Left hindlimb (tissue), 1 donor: Measurements from ENCODE around the gene NSFL1C.

Source experiments
- DNase-seq: peaks from one replicate; pipeline ENCODE4 v3.0.0-alpha.2; 2018

Gene NSFL1C

DNA sequence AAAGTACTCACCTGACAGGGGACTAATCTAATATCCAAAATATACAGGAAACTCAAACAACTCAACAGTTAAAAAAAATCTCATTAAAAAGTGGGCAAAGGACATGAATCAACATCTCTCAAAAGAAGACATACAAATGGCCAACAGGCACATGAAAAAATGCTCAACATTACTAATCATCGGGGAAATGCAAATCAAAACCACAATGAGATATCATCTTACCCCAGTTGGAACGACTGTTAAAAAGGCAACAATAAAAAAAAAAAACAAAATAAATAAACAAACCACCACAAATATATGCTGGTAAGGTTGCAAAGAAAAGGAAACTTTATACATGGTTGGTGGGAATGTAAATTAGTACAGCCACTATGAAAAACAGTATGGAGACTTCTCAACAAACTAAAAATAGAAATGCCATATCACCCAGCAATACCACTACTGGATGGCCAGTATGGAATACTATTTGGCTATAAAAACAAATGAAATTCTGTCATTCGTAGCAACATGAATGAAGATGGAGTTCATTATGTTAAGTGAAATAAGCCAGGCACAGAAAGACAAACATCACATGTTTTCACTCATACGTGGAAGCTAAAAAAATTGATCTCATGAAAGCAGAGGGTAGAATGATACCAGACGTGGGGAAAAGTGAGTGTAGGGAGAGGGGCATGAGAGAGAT is 17.9 kb upstream of the NSFL1C start:
- no peak for DNase-seq

DNA sequence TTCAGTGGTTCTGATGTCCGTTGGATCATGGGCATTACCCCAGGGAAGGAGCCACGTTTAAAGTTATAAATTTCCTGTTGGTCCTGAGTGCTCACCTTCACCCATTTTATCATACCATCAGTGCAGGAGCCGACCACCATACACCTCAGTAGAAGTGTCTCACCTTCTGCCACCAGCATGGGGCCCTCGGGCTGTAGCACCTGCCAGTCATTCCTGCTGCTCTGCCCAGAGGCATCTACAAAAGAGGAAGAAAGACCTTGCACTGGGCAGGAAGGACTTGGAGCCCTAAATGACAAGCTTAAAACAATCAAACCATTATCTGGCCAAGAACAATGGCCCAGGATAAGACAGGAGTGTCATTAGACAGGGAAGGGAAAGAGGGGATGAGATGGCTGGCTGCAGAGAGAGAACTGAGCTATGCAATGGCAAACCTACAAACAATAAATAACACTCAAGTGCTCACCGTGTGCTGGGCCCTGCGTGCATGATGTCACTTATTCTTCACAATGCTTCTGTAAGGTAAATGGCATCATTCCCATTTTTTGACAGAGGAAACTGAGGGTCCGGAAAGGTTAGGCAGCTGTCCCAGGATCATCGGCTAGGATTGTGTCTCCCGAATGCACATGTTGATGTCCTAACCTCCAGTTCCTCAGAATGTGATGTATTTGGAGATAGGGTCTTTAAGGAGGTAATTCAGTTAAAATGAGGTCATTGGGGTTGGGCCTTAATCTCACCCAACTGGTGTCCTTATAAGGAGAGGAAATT is 13.4 kb upstream of the NSFL1C start:
- no peak for DNase-seq

- no peak for DNase-seq
These were observed 11.9 kb upstream of the NSFL1C start for GRCh38 chr20:1478566-1478965.

DNA sequence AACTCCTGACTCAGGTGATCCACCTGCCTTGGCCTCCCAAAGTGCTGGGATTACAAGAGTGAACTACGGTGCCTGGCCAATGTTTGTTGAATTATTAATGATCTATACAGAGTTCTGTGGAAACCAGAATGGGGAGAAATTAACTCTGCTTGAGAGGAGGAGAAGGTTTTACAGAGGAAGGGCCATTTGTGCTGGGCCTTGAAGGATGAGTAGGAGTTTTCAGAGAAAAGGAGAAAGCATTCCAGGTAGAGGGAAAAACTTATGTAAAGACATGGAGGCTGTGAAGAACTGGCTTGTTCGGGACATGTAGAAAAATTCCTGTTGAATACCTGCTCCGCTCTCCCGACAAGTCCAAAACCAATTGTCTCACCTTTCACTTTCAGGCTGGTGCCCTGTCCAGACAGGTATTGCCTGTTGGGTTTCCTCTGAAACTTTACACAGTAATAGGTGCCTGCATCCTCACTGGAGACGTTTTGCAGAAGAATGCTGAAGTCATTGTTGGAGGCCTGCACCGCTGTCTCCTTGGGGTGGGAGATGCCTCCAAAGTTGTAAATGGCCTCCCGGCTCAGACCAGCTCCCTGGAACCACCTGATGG is 11.3 kb upstream of the NSFL1C start:
- DNase-seq, result no peak

GRCh38 chr20:1474817-1475603 is 8.4 kb upstream of the NSFL1C start:
- DNase-seq, result no peak

GRCh38 chr20:1474325-1474724 is 7.7 kb upstream of the NSFL1C start:
- no peak for DNase-seq

DNA sequence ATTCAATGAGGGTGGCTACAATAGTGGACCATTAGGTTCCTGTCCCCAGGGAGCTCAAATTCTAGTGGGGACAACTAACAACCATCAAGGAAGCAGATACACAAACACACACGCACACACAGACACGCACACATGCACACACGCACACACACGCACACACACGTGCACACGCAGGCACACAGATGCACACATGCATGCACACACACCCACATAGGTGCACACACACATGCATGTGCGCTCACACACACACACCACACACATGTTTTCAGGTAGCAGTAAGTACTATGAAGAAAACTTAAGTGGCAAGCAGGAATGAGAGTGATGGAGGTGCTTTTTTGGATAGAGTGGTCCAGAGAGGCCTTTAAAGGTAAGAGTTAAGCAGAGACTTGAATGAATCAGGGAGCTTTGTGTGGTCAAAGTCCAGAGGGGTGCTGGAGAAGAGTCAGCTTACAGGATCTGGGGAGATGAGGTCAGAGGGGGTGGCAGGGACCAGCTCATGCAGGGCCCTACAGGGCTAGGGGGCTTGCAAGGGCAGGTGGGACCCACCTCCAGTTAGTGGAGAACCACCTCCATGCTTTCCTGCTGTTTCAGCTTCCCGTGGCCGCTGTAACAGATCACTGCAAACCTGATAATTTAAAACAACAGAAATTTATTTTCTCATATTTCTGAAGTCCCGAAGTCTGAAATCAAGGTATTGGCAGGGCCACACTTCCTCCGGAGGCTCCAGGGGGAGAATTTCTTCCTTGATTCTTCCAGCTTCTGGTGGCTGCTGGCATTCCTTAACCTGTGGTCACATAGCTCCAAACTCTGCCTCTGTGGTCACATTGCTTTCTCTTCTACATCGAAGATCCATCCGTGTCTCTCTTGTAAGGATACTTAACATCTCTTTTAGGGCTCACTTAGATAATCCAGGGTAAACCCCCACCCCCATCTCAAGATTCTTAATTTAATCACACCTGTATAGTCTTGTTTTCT is 6.9 kb upstream of the NSFL1C start:
- no peak for DNase-seq

- DNase-seq, result no peak
These were observed 6.1 kb upstream of the NSFL1C start for GRCh38 chr20:1472556-1473245.

DNA sequence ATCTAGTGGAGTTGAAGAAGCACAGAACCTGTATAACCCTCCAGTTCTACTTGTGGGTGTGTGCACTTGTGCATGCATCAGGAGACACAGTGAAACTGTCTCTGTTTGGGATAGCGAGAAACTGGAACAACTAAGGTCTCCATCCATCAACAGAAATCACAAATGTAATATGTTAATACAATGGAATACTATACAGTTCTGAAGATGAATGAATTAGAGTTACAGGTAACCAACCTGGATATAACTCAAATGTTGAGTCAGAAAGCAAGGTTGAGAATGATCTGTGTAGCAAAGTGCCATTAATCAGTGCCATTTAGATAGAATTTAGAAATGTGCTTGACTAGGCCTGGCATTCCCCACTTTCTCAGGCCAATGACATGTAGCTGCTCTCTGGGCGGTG is 4.6 kb upstream of the NSFL1C start:
- no peak for DNase-seq

GRCh38 chr20:1469925-1470571 is 3.4 kb upstream of the NSFL1C start:
- DNase-seq, result peak; percentile 73

- DNase-seq, result no peak
These were observed 2.8 kb upstream of the NSFL1C start for GRCh38 chr20:1469306-1469905.

- no peak for DNase-seq
These were observed 1.5 kb upstream of the NSFL1C start for GRCh38 chr20:1468117-1468624.

DNA sequence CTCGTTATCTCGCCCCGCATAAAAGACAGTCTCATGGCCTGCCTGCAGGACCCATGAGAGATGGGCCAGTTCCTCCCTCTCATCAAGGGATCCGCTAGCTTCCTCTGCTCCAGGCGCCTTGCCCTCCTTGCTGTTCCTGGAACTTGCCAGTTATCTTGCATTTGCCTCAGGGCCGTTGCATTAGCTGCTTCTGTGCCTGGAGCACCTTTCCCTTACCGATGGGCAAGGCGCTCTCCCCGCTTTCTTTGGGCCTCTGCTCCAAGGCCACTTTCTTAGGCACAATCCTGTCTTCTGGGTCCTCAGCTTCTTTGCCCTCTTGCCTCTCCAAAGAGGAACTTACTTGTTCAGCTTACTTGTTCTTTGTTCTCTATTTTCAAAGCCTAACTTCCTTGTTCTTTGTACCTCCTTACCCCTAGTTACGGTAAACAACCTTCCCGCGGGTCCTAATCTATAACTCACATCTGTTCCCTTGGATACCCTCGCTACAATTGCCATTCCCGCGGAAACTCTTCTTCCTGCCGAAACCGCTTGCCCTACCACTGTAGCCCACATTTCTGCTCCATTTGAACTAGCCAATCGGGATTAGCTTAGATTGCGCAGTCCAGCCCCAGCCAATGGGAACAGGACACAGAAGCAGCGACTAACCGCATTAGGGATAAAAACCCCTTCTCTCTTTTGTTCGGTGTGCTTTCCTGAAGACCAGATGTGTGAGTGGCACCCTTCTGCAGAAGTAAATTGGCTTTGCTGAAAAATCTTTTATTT is 887 bp upstream of the NSFL1C start:
- no peak for DNase-seq

DNA sequence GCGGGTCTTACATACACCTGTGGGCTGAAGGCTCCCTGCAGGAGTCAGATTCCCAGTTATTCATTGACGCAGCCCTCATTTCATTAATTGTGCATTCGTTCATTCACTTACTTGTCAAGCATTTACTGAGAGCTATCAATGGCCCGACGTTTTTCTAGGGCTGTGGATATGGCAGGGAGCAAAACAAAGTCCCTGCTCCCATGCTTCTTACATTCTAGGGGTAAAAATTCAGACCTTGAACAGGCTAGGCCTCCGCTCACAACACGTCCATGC is 369 bp upstream of the NSFL1C start:
- no peak for DNase-seq

DNA sequence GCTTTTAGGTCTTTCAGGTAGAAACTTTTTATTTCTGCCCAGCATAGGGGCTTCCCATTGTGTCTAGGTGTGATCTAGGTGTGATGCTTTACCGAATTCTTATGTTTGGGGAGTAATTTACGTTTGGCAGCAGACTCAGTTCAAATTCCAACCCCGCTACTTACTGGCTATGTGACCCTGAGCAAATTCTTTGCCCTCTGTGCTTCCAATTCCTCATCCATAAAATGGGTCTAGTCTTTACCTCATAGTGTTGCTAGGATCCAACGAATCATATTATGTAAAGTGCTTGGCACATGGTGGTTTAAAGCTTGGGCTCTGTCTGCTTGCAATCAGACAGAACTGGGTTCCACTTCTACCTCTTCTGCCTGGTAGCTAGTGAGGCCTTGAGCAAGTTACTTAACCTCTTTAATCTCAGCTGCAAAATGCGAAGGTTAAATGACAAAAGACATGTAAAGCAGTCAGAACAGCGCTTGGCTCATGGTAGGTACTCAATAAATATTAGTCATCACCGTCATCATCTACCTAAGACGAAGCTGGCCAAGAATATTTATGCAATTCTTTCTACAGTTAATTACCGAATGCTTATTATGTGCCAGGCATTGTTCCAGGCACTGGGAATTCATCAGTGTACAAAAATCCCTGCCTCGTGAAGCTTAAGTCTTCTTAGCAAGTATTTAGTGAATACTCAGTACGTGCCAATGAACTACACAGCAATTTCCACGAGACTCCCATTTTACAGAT is 1.0 kb downstream of the NSFL1C start:
- no peak for DNase-seq

DNA sequence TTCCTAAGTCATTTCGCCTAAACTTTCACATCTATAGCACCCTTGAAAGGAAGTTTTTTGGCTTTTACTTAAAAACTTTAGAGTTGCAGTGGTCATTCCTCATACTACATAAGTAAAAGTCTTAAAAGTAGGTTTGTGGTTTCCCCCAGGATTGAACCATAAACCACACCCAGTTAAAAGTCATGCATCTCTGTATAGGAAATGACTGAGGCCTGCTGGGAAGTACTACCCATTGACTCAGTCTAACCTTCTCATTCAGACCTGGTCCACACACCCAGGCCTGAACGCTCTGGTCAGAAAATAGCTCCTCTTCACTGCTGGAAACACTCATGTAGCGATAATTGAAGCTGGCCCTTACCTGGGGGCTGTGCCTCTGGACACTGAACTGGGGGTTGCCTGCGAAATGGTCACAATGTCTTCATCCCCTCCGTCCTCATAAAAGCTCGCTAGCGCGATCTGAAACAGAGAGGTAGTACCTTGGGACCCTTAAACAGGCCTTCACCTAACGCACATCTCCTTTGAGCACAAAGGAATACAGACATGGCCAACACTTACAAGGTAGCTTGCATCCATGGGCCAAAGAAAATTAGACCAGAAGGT is 2.6 kb downstream of the NSFL1C start:
- DNase-seq, result no peak

DNA sequence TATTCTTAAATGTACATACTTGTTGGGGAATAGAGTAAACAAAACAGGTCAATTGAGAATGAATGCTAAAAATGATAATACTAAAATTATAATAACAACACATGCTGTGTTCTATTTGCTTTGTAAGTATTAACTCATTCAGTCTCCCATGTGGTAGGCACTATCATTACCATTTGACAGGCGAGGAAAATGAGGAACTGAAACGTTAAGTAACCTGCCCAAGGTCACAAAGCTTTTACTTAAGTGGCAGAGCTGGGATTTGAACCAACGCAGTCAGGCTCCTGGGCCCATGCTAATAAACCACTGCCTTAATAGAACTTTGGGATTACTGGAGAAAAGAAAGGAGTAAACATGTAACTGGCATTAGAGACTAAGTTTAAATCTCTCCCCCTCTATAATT is 3.8 kb downstream of the NSFL1C start:
- DNase-seq, result no peak

GRCh38 chr20:1462001-1462400 is 4.6 kb downstream of the NSFL1C start:
- no peak for DNase-seq

DNA sequence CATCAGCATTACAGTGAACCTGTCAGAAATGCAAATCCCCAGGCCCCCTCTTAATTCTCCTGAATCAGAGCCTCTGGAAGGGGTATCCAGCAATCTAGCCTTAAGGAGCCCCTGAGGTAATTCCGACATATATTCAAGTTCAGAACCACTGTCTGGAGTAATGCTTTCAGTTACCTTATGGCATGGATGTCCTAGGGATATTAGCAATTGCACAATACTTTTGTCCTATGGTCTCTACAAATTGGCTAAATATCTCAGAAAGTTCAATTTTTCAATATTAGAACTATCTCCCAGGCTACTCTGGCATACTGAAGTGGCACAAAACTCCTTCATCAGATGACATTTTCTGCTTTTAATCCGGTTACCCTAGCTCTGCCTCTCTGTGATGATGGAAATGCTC is 6.4 kb downstream of the NSFL1C start:
- no peak for DNase-seq
